GM10266 (cell line): ENCODE data around the gene LHFPL4.

Experiments used
- DNase-seq: peaks from one replicate; pipeline ENCODE4 v3.0.0; 2012; ENCODE audit errors: extremely low spot score
- CTCF ChIP-seq: IDR thresholded peaks from 2 replicates; pipeline ENCODE4 v1.5.1; 2012; ENCODE audit warnings: mild to moderate bottlenecking, low read depth; ENCODE audit not compliant: control insufficient read depth, insufficient read depth; ENCODE audit errors: missing control alignments

LHFPL4 gene

GRCh38 chr3:9469986-9470385 lies 83.6 kb downstream of the LHFPL4 start:
- no peak for TF ChIP-seq CTCF
- no peak for DNase-seq

GRCh38 chr3:9468460-9468859 lies 85.2 kb downstream of the LHFPL4 start:
- no peak for DNase-seq
- TF ChIP-seq CTCF = no peak

GRCh38 chr3:9467451-9467850 lies 86.2 kb downstream of the LHFPL4 start:
- TF ChIP-seq CTCF = no peak
- no peak for DNase-seq

GRCh38 chr3:9455596-9456131 lies 98.0 kb downstream of the LHFPL4 start:
- TF ChIP-seq CTCF = no peak
- no peak for DNase-seq

- no peak for TF ChIP-seq CTCF
- DNase-seq = no peak
These were observed 101.2 kb downstream of the LHFPL4 start for GRCh38 chr3:9452417-9452816.

- DNase-seq = no peak
- no peak for TF ChIP-seq CTCF
These were observed 102.6 kb downstream of the LHFPL4 start for GRCh38 chr3:9450991-9451390.

- DNase-seq = no peak
- TF ChIP-seq CTCF = no peak
These were observed 103.5 kb downstream of the LHFPL4 start for GRCh38 chr3:9450126-9450525.
